Kidney tubule cell (primary cell): Measurements from ENCODE around the gene CRIM1.
"Not testable (repeated sequence)": the region's sequence is repeated elsewhere in the genome, so short reads cannot be mapped to it uniquely, and the experiment has no call there.

ENCODE experiments used
- DNase-seq: peaks from one replicate; pipeline ENCODE4 v3.0.0-alpha.2; 2018; ENCODE audit warnings: low spot score

Gene CRIM1, protein sequence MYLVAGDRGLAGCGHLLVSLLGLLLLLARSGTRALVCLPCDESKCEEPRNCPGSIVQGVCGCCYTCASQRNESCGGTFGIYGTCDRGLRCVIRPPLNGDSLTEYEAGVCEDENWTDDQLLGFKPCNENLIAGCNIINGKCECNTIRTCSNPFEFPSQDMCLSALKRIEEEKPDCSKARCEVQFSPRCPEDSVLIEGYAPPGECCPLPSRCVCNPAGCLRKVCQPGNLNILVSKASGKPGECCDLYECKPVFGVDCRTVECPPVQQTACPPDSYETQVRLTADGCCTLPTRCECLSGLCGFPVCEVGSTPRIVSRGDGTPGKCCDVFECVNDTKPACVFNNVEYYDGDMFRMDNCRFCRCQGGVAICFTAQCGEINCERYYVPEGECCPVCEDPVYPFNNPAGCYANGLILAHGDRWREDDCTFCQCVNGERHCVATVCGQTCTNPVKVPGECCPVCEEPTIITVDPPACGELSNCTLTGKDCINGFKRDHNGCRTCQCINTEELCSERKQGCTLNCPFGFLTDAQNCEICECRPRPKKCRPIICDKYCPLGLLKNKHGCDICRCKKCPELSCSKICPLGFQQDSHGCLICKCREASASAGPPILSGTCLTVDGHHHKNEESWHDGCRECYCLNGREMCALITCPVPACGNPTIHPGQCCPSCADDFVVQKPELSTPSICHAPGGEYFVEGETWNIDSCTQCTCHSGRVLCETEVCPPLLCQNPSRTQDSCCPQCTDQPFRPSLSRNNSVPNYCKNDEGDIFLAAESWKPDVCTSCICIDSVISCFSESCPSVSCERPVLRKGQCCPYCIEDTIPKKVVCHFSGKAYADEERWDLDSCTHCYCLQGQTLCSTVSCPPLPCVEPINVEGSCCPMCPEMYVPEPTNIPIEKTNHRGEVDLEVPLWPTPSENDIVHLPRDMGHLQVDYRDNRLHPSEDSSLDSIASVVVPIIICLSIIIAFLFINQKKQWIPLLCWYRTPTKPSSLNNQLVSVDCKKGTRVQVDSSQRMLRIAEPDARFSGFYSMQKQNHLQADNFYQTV

DNA sequence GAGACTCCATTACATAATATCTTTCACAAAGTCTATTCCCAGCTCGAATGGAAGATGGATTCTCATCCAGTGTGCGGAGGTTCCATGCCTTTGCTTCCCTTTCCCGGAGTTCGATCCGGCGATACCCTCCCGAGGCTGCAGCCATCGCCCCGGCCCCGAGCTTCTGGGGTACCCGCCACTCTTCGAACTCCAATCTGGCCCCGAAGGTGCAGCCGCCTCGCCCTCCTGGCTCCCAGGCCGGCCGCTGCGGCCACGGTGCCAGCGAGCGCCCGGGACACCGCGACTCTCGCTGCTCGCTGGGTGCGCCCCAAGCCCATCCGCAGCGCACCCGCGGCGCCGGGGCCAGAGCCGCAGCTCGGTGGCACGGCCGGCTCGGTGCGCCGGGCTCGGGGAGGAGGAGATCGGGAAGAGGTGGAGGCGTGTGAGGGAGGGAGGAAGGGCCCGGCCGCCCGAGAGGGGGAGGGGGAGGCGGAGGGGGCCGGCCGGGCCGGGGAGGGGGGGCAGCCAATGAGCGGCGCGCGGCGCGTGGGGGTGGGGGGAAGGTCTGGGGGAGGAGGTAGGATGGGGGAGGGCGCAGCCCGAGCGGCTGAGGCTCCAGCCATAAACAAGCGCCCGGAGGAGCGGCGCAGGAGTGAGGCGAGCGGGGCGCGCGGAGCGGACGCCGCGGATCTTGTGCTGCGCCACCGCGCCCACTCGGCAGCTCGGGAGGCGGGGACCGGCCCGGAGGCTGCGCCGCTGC, at the start of gene CRIM1:
CRIM1 (plus strand) TSS at position 628 of the 739 bp plus-strand sequence. CDS start 515 bp downstream, outside the sequence.
- peak; percentile 94 for DNase-seq

DNA sequence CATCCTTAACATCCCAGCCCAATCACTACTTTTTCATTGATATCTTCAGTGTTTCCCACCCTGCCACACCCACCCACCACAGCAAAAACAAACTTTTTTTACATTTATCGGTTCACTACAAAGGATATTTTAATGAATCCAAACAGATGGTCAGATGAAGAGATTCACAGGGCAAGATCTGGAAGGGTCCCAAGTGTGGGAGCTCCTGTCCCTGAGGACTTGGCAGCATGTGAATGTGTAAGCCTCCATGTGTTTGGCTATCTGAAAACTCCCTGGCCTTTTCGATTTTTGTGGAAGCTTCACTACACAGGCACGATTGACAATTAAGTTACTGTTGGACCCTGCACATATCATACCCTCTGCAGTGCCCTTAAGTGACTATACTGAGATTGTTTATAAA, 48.1 kb upstream of the CRIM1 start:
- no peak for DNase-seq

DNA sequence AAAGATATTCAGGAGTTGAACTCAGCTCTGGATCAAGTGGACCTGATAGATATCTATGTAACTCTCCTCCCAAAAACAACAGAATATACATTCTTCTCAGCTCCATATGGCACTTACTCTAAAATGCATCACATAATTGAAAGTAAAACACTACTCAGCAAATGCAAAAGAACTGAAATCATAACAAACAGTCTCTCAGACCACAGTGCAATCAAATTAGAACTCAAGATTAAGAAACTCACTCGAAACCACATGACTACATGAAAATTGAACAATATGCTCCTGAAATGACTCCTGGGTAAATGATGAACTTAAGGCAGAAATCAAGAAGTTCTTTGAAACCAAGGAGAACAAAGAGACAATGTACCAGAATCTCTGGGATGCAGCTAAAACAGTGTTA, 45.1 kb upstream of the CRIM1 start:
- DNase-seq, result not testable (repeated sequence)

DNA sequence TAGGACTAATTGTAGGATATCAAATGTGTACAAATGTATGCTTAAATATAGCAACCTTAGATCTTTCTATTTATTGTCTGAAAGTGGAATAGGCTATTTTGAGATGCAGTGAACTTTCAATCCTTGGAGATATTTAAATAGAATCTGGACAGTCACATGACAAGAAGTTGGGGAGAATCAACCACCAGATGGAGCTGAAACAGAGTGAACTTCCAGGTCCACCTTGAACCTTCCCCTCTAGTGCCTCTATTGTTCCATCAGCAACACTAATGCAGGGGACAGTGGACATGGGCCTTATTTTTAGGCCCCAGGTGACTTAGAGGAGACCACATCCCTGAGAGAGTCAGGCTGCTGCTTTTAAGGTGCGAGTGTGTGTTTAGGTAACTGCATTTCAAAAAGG, 37.0 kb upstream of the CRIM1 start:
- DNase-seq, result no peak

DNA sequence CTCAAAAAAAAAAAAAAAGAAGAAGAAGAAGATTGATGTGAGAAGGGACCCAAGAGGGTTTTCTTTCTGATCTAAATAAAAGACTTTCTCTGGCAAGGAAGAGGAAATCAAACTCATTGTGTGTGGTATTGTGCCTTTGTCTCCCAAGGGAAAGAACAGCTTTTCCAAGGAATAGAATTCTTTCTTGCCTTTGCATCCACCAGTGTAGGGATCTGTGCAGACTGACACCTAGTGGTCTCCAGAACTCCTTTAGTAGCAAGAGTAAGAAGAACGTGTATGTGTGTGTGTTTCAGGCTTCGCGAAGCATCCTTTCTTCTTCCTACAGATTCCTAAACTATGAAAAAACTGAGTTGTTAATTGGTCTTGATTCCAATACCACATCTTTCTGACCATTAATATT, 33.5 kb upstream of the CRIM1 start:
- DNase-seq, result peak; percentile 52

DNA sequence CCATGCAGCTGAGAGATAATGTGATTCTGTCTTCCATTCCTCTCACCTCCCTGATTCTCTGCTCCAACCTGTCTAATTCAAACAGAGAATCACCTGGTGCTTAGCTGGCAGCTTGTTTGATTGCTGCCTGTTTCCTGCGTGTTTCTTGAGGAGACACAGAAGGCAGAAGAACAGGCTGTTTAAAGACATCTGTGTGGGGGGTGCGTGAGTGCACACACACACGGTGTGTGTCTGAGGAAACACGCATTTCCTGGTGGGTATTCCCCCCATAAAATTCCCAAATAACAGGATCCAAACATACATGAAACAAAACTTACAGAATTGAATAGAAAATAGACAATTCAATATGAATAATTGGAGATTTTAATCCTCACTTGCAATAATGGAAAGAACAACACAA, 29.3 kb upstream of the CRIM1 start:
- no peak for DNase-seq

DNA sequence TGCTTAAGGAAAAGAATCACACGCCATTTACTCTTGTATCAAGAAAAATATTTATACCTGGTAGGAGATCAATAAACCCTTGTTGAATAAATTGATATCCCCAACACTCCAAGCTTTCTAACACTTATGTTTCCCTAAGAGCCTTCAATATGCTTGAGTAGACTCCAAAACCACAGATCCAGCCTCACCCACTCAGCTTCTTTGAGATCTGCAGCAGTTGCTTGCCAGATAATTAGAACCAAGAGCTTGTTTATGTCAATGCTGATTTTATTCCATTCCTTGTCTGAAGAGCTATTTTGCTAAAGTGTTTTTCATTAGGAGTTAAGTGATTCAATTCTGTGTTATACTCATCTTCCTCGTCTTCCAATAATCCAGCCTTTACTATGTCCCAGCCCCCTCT, 26.3 kb upstream of the CRIM1 start:
- DNase-seq, result peak; percentile 24

DNA sequence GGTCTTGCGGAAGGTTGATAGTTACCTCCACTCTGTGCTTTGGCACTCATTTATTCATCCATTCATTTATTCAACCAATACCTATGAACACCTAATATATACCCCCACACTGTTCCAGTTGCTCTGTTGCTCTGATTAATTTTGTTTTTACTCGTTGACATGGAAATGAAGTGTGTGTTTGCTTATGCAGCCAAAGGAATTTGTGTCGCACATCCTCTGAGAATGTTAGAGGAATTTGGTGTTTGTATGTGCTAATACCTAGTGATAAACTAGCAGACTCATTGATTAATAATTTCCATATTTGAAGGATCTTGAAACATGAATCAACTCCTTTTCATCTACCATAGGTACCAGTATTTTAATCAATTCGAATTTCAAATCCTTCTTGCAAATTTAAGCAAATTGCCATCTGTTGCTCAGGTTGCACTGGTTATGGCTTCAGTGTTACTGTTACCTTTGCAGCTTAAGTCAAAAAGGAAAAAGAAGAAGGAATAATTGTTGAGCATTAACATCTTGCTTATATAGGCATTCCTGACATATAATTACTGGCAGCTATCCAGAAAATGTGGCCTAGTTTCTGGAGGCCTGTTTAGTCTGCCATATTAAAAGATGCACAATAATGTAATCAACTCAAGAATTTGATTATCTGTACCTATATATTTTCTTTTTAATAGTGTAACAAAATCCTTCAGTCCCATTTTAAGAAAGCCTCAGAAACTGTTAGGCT, 25.7 kb upstream of the CRIM1 start:
- DNase-seq, result peak; percentile 92

DNA sequence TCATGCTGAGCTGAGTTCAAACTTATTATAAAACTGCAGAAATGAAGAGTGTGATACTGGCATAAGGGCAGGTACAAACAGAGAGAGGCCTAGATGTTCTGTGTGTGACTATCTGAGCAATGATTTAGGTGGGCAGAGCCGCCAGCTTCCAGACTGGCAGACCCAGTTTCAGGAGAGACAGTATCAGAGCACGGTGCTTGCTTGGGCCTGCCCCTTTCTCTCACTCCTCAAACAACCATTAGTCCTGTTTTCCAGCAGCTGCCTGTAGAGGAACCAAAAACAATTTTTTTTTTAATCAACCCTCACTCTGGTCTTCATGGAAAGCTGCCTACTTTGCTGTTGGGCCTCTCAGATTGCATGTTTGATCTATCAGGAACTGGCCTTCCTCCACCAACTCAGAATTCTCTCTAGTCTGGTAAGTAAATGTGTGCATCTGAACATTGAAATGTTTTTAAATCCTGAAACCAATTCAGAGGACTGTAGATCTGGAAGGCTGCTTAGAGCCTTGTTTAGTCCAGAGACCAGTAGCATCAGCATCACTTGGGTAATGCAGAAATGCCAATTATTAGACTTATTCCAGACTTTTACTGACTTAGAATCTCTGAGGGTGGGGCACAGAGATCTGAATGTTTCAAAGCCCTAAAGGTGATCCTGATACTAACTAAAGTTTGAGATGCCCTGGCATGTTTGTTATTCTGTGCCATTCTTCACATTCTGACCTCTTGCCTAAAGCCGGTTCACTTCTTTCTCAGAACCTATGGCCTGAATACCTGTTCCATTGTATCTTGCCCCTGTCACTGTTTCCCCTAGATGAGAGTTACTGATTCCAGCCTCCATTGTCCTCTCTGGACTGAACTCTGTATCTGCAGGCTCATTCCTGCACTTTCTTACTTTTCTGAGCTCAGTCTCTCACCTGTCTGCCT, 24.8 kb upstream of the CRIM1 start:
- DNase-seq, result no peak

DNA sequence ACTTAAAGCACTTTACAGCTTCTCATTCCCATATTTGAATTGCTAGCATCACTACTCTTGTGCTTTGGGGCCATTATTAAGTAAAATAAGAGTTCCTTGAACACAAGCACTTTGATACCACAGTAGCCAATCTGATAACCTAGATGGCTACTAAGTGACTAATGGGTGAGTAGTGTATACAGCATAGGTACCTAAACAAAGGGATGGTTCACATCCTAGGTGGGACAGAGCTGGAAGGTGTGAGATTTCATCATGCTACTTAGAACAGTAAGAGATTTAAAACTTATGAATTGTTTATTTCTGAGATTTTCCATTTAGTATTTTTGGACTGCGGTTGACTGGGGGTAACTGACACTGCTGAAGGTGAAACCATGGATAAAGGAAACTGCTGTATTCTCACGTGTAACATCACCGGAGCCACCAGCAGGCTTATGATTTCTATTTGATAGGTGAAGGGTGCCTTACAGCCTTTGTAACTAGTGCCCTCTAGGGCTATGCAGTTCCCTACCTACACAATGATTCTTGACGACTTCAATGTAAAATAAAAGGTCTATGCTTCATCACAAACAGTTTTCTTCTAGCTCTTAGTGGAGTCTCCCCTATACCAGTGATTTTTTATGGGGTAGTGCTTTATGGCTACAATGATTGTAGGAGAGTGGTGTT, 22.1 kb upstream of the CRIM1 start:
- DNase-seq, result no peak

DNA sequence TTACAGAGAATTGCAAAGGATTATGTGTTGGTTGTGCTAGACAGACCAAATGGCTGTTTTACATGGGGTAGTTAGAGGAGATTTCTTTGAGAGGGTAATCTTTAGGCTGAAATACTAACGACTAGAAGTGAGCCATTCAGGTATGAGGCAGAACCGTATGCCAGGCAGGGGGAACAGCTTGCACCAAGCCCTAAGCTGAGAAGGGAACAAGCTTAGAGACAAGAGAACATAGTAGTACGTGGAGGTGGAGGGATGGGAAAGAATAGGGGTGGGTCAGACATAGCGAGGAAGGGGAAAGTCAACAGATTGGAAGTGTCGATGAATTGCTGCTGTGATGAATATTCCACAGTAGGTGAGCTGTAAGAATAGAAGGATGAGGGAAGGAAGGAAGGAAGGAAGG, 20.0 kb upstream of the CRIM1 start:
- DNase-seq, result no peak

DNA sequence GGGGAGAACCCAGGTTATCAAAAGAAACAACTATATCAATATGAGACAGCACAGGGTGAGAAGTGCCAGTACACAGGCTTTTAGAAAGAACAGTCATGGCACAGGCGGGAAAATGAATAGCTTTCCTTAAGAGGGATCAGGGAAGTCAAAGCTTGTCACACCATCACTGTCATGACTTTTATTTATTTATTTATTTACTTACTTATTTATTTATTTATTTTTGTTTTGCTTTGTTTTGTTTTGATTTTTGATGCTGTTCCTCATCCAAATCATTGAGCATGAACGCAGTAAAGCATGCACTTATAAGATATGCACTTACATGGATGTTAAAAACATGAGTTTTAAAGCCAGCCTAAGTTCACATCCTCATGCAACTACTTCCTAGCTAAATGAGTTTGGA, 19.3 kb upstream of the CRIM1 start:
- DNase-seq, result no peak

DNA sequence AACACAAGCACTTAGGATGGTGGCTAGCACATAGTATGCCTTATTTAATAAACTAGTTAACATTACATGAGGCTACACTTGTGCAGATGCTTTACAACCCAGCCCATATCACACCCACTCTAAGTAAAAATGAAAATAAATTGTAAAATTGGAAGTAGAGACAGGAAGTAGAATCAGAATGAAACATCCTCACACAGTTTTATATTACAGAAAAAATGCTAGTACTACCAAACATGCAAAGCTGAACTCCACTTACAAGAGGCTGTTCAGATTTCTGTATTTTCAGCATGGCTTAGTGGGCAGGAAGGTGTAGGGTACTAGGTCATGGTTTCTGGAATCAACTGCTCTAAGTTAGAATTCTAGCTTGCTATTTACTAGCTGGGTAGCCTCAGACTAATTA, 18.2 kb upstream of the CRIM1 start:
- DNase-seq, result no peak

DNA sequence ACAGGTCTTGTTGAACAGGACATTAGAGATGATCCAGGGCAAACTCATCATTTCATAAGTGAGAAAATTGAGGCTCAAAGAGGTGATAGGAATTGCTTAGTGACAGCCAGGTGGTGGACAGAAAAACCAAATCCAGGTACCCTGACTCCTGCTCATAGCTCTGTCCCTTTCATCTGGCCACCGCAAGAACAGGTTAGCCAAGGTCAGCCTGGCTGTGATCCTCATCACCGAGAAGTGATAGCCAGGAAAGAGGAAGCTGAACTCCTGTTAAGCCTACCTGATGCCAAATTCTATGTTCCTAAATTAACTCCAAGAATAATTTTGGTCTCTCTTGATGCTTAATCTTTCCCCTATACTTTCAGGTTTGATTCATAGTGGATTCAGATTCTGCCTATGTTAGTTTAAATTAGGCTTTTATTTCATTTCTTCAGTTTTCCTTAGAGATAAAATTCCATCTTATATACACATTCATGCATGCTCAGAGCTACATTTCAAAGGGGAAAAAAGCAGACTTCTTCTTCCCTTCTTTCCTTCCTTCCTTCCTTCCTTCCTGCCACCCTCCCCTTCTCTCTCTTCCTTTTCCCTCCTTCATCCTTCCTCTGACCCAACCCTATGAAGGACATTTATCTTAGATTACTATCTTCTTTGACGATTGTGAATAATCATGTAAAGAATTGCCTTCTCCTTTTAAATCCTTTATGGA, 17.3 kb upstream of the CRIM1 start:
- no peak for DNase-seq

DNA sequence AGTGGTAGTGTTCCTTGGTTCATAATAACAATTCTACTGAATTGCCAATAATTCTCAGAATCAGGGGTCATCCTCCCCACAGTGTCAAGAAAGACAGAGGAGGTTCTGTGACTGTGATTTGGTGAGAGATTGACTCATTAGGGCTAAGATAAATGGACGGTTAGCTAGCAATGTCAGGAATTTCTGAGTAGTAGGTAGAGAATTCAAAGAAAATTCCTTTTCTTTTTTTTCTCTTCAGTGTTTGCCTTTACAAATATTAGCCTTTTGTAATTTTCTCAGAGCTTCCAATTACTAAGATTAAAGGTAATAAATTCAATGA, 16.8 kb upstream of the CRIM1 start:
- DNase-seq, result peak; percentile 84

DNA sequence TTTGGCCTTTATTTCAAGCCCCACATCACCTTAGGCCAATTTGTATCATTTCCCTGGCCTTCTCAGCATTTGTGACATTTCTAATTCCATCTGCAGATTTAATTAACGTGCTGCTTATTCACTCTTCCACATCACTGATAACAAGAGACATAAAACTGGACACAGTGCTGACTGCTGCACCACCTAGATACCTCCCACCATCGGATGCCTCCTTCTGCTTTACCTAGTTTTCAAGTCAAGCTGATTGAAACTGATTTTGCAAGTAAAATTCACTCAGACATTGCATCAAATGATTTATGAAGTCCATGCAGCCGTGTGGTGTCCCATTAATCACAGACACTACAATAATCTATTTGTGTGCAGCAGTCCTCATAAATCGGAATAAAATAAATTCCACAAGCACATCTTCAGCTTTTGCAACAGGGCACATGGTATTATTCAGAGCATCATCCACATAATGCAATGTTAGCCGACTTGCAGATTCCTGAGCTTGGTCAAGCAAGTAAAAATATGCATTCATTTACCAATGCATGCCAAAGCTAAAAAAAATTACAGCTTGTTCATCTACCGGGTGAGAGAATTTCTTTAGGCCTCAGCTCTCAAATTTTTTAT, 15.9 kb upstream of the CRIM1 start:
- DNase-seq, result peak; percentile 85

DNA sequence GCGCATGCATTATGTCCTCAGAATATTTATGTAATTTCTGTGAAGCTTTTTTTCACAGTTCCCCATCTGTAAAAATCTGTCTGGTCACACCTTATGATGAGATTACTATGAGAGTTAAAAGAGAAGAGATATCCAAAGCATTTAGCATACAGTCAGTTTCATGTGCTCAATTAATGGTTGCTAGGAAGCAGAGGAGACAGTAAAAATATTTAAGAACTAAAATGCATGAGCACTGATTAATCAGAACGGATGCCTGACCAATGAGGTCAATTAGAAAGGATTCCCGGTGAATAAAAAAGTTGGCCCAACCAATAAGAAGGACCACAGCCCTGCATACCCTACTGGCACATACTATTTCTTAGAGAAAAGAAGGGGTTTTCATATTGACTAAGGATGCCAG, 12.0 kb upstream of the CRIM1 start:
- DNase-seq, result no peak

DNA sequence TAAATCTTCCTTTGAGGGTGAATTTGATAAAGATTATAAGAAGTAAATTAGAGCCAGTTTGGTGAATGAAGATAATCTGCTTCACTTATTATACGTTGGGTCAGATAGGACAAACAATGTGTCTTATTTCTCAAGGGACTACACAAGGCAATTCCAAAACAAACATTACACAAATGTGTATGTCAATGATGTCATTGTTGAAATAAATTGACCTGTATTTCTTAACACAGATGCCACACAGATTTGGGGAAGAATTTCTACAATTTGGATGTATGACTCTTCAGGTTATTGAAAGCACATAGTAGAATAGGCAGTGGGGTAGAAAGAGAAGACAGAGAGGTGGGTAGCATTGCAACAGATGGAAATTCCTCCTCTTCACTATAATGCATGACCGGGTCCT, 6.9 kb upstream of the CRIM1 start:
- DNase-seq, result no peak

DNA sequence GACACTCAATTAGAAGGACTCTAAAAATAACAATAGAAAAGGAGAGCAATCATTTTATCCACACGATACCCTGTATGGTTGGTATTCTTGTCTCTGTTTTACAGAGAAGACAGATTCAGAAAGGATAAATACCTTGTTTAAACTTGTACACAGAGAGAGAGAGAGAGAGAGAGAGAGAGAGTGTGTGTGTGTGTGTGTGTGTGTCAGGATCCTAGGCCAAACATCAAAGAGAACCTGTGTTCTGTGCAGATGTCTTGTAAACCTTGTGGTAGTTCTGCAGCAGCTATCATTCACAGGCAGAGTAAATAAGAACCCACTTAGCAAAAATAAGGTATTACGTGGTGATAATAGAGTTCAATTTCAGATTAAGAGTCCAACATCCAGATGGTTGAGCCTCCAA, 4.3 kb upstream of the CRIM1 start:
- no peak for DNase-seq
